ENCODE results near the gene ISOC2.
"Not testable (repeated sequence)": the region's sequence is repeated elsewhere in the genome, so short reads cannot be mapped to it uniquely, and the experiment has no call there.

ISOC2 gene

DNA sequence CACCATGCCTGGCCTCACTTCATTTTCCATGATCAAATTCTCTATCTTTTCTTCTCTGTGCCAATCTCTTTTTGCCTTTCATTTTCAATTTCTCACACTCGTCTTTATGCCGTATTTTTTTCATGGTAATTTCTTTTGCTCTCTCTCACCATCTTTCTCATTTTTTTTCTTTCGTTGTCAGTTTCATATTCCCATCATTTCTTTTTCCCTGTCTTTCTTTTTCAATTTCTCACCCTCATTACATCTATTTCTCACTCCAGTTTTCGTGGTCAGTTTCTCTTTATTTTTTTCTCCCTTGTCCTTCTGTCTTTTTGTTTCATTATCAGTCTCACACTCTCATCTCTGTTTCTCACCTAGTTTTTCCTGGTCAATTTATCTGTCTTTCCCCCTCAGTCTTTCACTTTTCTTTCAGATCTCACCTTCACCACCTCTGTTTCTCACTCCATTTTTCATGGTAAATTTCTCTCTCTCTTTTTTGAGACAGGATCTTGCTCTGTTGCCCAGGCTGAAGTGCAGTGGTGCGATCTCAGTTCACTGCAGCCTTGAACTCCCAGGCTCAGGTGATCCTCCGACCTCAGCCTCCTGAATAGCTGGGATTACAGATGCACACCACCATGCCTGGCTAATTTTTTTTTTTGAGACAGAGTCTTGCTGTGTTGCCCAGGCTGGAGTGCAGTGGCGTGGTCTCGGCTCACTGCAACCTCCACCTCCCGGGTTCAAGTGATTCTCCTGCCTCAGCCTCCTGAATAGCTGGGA lies 40.9 kb upstream of the ISOC2 start:
- TF ChIP-seq, protein P1, sequence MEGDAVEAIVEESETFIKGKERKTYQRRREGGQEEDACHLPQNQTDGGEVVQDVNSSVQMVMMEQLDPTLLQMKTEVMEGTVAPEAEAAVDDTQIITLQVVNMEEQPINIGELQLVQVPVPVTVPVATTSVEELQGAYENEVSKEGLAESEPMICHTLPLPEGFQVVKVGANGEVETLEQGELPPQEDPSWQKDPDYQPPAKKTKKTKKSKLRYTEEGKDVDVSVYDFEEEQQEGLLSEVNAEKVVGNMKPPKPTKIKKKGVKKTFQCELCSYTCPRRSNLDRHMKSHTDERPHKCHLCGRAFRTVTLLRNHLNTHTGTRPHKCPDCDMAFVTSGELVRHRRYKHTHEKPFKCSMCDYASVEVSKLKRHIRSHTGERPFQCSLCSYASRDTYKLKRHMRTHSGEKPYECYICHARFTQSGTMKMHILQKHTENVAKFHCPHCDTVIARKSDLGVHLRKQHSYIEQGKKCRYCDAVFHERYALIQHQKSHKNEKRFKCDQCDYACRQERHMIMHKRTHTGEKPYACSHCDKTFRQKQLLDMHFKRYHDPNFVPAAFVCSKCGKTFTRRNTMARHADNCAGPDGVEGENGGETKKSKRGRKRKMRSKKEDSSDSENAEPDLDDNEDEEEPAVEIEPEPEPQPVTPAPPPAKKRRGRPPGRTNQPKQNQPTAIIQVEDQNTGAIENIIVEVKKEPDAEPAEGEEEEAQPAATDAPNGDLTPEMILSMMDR (IDR thresholded peaks at IDR 0.05; ENCODE audit: control insufficient read depth, insufficient read depth, low read depth, low read length, missing control alignments) = no peak
- H3K4me3 ChIP-seq (ENCODE audit: control insufficient read depth, low read depth, low read length) = no peak overlapping the region
- DNase-seq (ENCODE audit: low read depth) = no peak

DNA sequence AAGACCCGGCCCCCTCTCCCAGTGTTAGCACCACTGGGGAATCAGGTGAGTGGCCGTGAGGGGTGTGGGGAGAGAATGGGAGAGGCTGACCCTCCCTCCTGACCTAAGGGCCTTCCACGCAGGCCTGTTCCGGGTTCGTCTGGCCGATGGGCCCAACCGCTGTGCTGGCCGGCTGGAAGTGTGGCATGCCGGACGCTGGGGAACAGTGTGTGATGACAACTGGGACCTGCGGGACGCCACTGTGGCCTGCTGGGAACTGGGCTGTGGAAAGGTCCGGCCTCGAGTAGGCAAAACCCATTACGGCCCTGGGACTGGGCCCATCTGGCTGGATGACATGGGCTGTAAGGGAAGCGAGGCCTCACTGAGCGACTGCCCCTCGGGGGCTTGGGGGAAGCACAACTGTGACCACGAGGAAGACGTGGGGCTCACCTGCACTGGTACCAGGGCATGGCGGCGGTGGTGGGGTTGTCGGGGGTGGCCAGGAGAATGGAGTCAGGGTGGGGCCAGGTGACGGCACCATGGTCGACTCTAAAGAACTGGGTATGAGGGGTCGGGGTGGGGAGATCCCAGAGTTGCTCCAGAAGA lies 39.0 kb upstream of the ISOC2 start:
- no peak overlapping the region for H3K4me3 ChIP-seq (ENCODE audit: control insufficient read depth, low read depth, low read length)
- TF ChIP-seq, protein P1 (IDR thresholded peaks at IDR 0.05; ENCODE audit: control insufficient read depth, insufficient read depth, low read depth, low read length, missing control alignments) = no peak
- DNase-seq (ENCODE audit: low read depth) = no peak

DNA sequence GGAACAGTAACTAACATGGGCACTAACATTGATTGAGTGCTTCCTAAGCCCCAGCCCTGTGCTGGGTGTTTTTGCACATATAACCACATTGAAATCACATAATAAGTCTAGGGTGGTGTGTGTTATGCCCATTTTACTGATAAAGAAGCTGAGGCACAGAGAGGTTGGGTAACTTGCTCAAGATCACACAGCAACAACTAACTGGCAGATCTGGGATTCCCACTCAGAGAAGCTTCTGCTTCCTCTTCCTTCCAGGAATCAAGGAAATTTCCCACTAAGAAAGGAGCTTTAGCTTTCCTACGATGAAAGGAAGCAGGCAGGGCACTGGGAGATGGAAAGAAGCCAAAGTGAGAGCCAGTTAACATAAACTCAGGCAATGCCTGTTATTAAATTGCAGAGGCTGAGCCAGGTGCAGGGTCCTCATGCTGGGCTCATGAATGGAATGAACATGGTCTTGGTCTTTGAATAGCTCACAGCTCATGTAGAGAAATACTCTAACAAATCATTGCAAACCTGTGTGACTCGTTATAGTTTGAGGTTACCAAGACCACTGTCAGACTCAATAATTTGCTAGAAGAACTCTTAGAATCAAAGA lies 36.9 kb upstream of the ISOC2 start:
- H3K4me3 ChIP-seq (ENCODE audit: control insufficient read depth, low read depth, low read length) = no peak overlapping the region
- no peak for DNase-seq (ENCODE audit: low read depth)
- TF ChIP-seq, protein P1 (IDR thresholded peaks at IDR 0.05; ENCODE audit: control insufficient read depth, insufficient read depth, low read depth, low read length, missing control alignments) = no peak

DNA sequence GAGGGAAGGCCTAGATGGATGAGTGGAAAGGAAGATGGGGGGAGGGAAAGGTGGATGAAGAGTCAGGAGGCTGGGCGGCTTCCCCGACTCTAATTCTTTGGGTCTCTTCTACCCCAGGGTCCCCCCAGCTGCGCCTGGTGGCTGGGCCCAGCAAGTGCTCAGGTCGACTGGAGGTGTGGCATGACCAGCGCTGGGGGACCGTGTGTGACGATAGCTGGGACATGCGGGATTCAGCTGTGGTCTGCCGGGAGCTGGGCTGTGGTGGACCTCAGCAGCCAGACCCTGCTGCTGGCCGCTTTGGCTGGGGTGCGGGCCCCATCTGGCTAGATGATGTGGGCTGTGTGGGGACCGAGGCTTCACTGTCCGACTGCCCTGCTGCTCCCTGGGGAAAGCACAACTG lies 36.3 kb upstream of the ISOC2 start:
- H3K4me3 ChIP-seq (ENCODE audit: control insufficient read depth, low read depth, low read length) = no peak overlapping the region
- DNase-seq (ENCODE audit: low read depth) = no peak
- TF ChIP-seq, protein P1 (IDR thresholded peaks at IDR 0.05; ENCODE audit: control insufficient read depth, insufficient read depth, low read depth, low read length, missing control alignments) = no peak

DNA sequence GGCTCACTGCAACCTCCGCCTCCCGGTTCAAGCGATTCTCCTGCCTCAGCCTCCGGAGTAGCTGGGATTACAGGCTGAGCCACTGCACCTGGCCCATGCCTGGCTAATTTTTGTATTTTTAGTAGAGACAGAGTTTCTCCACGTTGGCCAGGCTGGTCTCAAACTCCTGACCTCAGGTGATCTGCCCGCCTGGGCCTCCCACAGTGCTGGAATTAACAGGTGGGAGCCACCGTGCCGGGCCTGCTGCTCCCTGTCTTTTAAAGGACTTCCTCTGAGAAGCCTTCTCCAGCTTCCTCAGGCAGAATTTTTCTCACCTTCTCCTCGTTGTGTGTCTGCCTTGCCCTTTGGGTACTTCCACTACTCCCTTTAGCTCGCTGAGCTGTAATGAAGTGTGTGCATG lies 35.4 kb upstream of the ISOC2 start:
- DNase-seq (ENCODE audit: low read depth); H3K4me3 ChIP-seq (ENCODE audit: control insufficient read depth, low read depth, low read length): not testable (repeated sequence)

DNA sequence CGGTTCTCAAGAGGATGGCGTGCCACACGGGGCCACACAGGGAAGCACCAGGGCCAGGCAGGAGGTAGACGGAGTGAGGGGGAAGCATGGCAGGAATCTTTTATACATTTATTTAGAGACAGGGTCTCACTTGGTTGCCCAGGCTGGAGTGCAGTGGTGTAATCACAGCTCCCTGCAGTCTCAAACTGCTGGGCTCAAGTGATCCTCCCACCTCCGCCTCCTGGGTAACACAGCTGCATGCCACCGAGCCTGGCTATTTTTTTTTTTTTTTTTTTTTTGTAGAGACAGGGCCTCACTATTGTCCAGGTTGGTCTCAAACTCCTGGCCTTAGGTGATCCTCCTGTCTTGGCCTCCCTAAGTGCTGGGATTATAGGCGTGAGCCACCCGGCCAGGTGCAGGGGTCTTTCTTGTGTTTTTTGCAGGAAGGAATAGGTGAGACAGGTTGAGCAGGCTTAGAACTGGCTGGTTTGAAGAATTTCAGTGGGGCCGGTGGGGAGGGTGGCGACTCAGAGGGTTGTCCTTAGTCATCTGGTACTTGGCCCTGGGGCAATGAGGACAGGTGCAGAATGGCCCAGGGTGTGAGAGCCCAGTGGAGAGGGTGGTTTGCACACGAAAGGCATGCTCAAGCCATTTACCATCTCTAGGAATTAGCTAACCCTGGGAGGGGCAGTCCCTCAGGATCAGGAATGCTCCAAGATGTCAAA lies 34.4 kb upstream of the ISOC2 start:
- TF ChIP-seq, protein P1 (IDR thresholded peaks at IDR 0.05; ENCODE audit: control insufficient read depth, insufficient read depth, low read depth, low read length, missing control alignments) = no peak
- no peak for DNase-seq (ENCODE audit: low read depth)
- no peak overlapping the region for H3K4me3 ChIP-seq (ENCODE audit: control insufficient read depth, low read depth, low read length)
